K562 (cell line): ENCODE data around the gene GATAD2B. TPM values are rescaled to one million over a fixed set of nuclear protein-coding genes. Genes with fewer than 3 reads are reported as not detected.

Experiments
- CEBPG ChIP-seq, 3 experiments: fragments of 200-800 bp in 1 of 3; sonication (Bioruptor generic) in 1 of 3; sonication (generic) in 1 of 3; formaldehyde crosslinking in 1 of 3; IDR thresholded peaks in 2 of 3; conservative IDR thresholded peaks in 1 of 3; 2 replicates each; pipeline versions ENCODE4 v1.6.1 to v1.8.0; 2016 to 2022; ENCODE audit warnings: missing compliant biosample characterization in 2 of 3, missing genetic modification characterization in 2 of 3, mild to moderate bottlenecking in 1 of 3, missing genetic modification reagents in 1 of 3
- DACH1 ChIP-seq: fragments of 450-650 bp; IDR thresholded peaks from 2 replicates; pipeline ENCODE4 v1.6.1; 2018; ENCODE audit not compliant: partially characterized antibody
- ETS2 ChIP-seq: IDR thresholded peaks from 2 replicates; pipeline ENCODE4 v1.6.1; 2016; ENCODE audit warnings: borderline replicate concordance, missing genetic modification characterization, mild to moderate bottlenecking, moderate library complexity, missing compliant biosample characterization; ENCODE audit not compliant: poor library complexity, severe bottlenecking
- KAT7 ChIP-seq: sonication (generic); formaldehyde crosslinking; IDR thresholded peaks from 2 replicates; pipeline ENCODE4 v1.8.0; 2022; ENCODE audit warnings: missing genetic modification reagents, mild to moderate bottlenecking, borderline replicate concordance
- MGA ChIP-seq: fragments of 450-650 bp; IDR thresholded peaks from 2 replicates; pipeline ENCODE4 v1.6.1; 2016; ENCODE audit warnings: mild to moderate bottlenecking, moderate library complexity
- TBL1XR1 ChIP-seq, 2 experiments: IDR thresholded peaks; 2 replicates each; pipeline ENCODE4 v1.6.1; 2012; ENCODE audit warnings: improper control_type of control experiment in 2 of 2, low read length in 2 of 2, mild to moderate bottlenecking in 1 of 2
- ZFP30 ChIP-seq: fragments of 250-450 bp; sonication (Bioruptor Pico); IDR thresholded peaks from 2 replicates; pipeline ENCODE4 v1.8.0; 2022; ENCODE audit warnings: moderate library complexity, mild to moderate bottlenecking, inconsistent platforms, borderline replicate concordance
- ZNF3 ChIP-seq: fragments of 250-450 bp; sonication (Bioruptor Pico); IDR thresholded peaks from 2 replicates; pipeline ENCODE4 v1.5.0; 2021; ENCODE audit warnings: mild to moderate bottlenecking, moderate library complexity
- ZNF57 ChIP-seq: fragments of 450-650 bp; formaldehyde crosslinking; IDR thresholded peaks from 2 replicates; pipeline ENCODE4 v1.4.0; 2020; ENCODE audit warnings: mild to moderate bottlenecking, moderate library complexity
- polyA plus RNA-seq, 8 experiments: library from polyadenylated mRNA; depleted of rRNA in 4 of 8; stranded (reverse) in 5 of 8; unstranded in 3 of 8; fragments of >200 nt; fragmentation: Nextera tagmentation in 2 of 8; fragmentation: Illumina TruSeq in 1 of 8; extraction: Ambion mirVana in 2 of 8; extraction: Trizol in 1 of 8; gene quantifications; 2 replicates each; pipeline versions ENCODE4 v1.2.1 to v1.2.3, GENCODE V29; 2011 to 2014; ENCODE audit warnings: inconsistent platforms in 1 of 8, missing spikeins in 1 of 8
- total RNA-seq, 7 experiments: library from RNA; depleted of rRNA in 6 of 7; stranded (reverse); fragments of >200 nt in 6 of 7; fragmentation: Illumina TruSeq in 2 of 7; extraction: Trizol in 2 of 7; gene quantifications; 2 replicates each; pipeline versions ENCODE4 v1.2.1 to v1.2.3, GENCODE V29; 2011 to 2021; ENCODE audit warnings: low replicate concordance in 1 of 7
- TF ChIP-seq, protein P1 (sequence below): IDR thresholded peaks from 2 replicates; pipeline ENCODE4 v1.6.1; 2012; ENCODE audit warnings: low read depth, low read length, improper control_type of control experiment, borderline replicate concordance

Gene GATAD2B
- total and polyA plus RNA-seq, 9 of the 15 experiments (the other 6 are each of a cell fraction or from before 2014, with no cell fraction given) = 1.5 to 40.2 (median 4.9) TPM

GRCh38 chr1:153967107-153967999, 44.6 kb upstream of the GATAD2B start, which contains the start of gene CREB3L4 (continued):
- peak; percentile 96 for TF ChIP-seq MGA
- no peak for TF ChIP-seq ZNF3 (CRISPR knock-in tag)
- 0 out of 4 replicates have a peak, but pooled peaks of 1 of the 2 experiments have one; percentile 17 for TF ChIP-seq TBL1XR1 (IDR thresholded peaks at IDR 0.05; ENCODE audit: low read length in 2 of 2)
- TF ChIP-seq CEBPG (CRISPR knock-in tag; IDR thresholded peaks at IDR 0.05) = no peak
- TF ChIP-seq CEBPG (tag; conservative IDR thresholded peaks at IDR 0.05 in 1 of 2, IDR thresholded peaks at IDR 0.05 in 1 of 2) = no peak
- no peak for TF ChIP-seq DACH1
- TF ChIP-seq ZFP30 (CRISPR knock-in tag) = no peak
- peak; percentile 19 for TF ChIP-seq ETS2
- peak; percentile 61; the same call in 1 of the 2 replicates for TF ChIP-seq KAT7 (CRISPR knock-in tag)
- TF ChIP-seq ZNF57 (CRISPR knock-in tag) = no peak
- TF ChIP-seq, protein P1, sequence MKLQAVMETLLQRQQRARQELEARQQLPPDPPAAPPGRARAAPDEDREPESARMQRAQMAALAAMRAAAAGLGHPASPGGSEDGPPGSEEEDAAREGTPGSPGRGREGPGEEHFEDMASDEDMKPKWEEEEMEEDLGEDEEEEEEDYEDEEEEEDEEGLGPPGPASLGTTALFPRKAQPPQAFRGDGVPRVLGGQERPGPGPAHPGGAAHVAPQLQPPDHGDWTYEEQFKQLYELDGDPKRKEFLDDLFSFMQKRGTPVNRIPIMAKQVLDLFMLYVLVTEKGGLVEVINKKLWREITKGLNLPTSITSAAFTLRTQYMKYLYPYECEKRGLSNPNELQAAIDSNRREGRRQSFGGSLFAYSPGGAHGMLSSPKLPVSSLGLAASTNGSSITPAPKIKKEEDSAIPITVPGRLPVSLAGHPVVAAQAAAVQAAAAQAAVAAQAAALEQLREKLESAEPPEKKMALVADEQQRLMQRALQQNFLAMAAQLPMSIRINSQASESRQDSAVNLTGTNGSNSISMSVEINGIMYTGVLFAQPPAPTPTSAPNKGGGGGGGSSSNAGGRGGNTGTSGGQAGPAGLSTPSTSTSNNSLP = no peak
